Mesendoderm (in vitro differentiated cells): Measurements from ENCODE around the gene BACH2.

Experiments used
- DNase-seq: peaks from one replicate; pipeline ENCODE4 v3.0.0; 2013
- H2AK5ac ChIP-seq: 2 replicates; pipeline ENCODE4 v1.6.1; 2013; ENCODE audit warnings: low read length, inconsistent platforms
- H2BK120ac ChIP-seq: 2 replicates; pipeline ENCODE4 v1.6.1; 2013; ENCODE audit warnings: low read depth, mild to moderate bottlenecking, low read length, moderate library complexity, mixed read lengths
- H2BK15ac ChIP-seq: replicated peaks from 2 replicates; pipeline ENCODE4 v1.6.1; 2013; ENCODE audit warnings: low read depth, mild to moderate bottlenecking, moderate library complexity
- H2BK5ac ChIP-seq: 2 replicates; pipeline ENCODE4 v1.6.1; 2013; ENCODE audit warnings: low read length, inconsistent platforms
- H3K18ac ChIP-seq: 2 replicates; pipeline ENCODE4 v1.6.1; 2013; ENCODE audit warnings: mild to moderate bottlenecking, low read length, mixed read lengths
- H3K23ac ChIP-seq: one replicate; pipeline ENCODE4 v1.6.1; 2013; ENCODE audit warnings: low read length
- H3K27ac ChIP-seq: 2 replicates; pipeline ENCODE4 v1.5.1; 2013; ENCODE audit warnings: low read depth, mild to moderate bottlenecking, inconsistent platforms, low read length, moderate library complexity
- H3K27me3 ChIP-seq: 2 replicates; pipeline ENCODE4 v1.6.1; 2013; ENCODE audit warnings: low read length, control low read depth, mild to moderate bottlenecking, inconsistent platforms; ENCODE audit not compliant: insufficient read depth, poor library complexity
- H3K36me3 ChIP-seq: 2 replicates; pipeline ENCODE4 v1.6.1; 2013; ENCODE audit warnings: low read length, inconsistent platforms; ENCODE audit not compliant: control insufficient read depth, insufficient read depth
- H3K4ac ChIP-seq: one replicate; pipeline ENCODE4 v1.6.1; 2013; ENCODE audit warnings: low read depth, mild to moderate bottlenecking, low read length, moderate library complexity
- H3K4me1 ChIP-seq: 2 replicates; pipeline ENCODE4 v1.6.1; 2013; ENCODE audit warnings: low read depth, low read length, inconsistent platforms; ENCODE audit not compliant: control insufficient read depth
- H3K4me2 ChIP-seq: 2 replicates; pipeline ENCODE4 v1.6.1; 2013; ENCODE audit warnings: low read length
- H3K4me3 ChIP-seq: 2 replicates; pipeline ENCODE4 v1.5.1; 2013; ENCODE audit warnings: mild to moderate bottlenecking, low read length
- H3K56ac ChIP-seq: one replicate; pipeline ENCODE4 v1.6.1; 2013; ENCODE audit warnings: low read length
- H3K79me1 ChIP-seq: 2 replicates; pipeline ENCODE4 v1.6.1; 2013; ENCODE audit warnings: low read length, inconsistent platforms
- H3K79me2 ChIP-seq: 2 replicates; pipeline ENCODE4 v1.6.1; 2013; ENCODE audit warnings: mild to moderate bottlenecking, low read length; ENCODE audit not compliant: control insufficient read depth, insufficient read depth
- H3K9ac ChIP-seq: 2 replicates; pipeline ENCODE4 v1.6.1; 2013; ENCODE audit warnings: low read length, inconsistent platforms
- H4K5ac ChIP-seq: one replicate; pipeline ENCODE4 v1.6.1; 2013; ENCODE audit warnings: low read length
- H4K8ac ChIP-seq: one replicate; pipeline ENCODE4 v1.6.1; 2013; ENCODE audit warnings: low read depth, mild to moderate bottlenecking, control low read depth, low read length, moderate library complexity
- whole genome bisulfite sequencing: extraction: QIAGEN DNeasy Blood & Tissue Kit; methylation state at CpG from one replicate; pipeline ENCODE4 v1.1.7; 2013; ENCODE audit warnings: low lambda C conversion rate, missing lambda C conversion rate; ENCODE audit not compliant: insufficient coverage; ENCODE audit errors: extremely low coverage; 5-methylcytosine and 5-hydroxymethylcytosine counted together

Gene BACH2

DNA sequence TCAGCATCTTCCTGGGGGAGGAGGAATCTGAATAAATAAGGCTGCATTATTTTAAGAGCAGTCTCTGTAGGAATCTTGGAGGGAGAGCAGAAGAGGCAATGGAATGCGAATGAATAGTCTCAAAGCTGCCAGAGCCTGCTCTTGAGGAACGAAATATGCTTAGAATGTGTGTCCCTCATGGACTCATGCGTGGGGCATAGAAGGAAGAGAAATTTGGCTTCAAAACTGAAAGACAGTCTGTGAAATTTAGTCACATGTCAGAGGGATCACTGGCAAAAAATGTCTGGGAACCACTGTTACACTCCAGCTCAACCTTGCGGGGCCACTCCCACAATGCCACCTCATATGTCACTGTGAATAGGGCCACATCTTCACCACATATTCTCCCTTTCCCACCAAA is 306.9 kb downstream of the BACH2 start:
- H3K36me3 ChIP-seq = no peaks in the 10 kb centered on the region
- H3K4me3 ChIP-seq = no peak overlapping the region
- peak; percentile 16 for DNase-seq
- no peaks in the 10 kb centered on the region for H3K79me2 ChIP-seq
- no peak overlapping the region for H3K18ac ChIP-seq
- H4K8ac ChIP-seq = no peak overlapping the region
- H4K5ac ChIP-seq = no peak overlapping the region
- no peak overlapping the region for H3K27ac ChIP-seq
- H3K27me3 ChIP-seq = no peaks in the 10 kb centered on the region
- H2AK5ac ChIP-seq = no peak overlapping the region
- no peak overlapping the region for H2BK120ac ChIP-seq
- H2BK15ac ChIP-seq = no peak overlapping the region
- no CpG with 5 or more reads among the region's 4 CpGs for WGBS
- no peaks in the 10 kb centered on the region for H3K4me1 ChIP-seq
- no peak overlapping the region for H3K4me2 ChIP-seq
- H2BK5ac ChIP-seq = no peak overlapping the region
- H3K79me1 ChIP-seq = no peaks in the 10 kb centered on the region
- no peak overlapping the region for H3K23ac ChIP-seq
- H3K9ac ChIP-seq = no peak overlapping the region
- H3K4ac ChIP-seq = no peak overlapping the region
- no peak overlapping the region for H3K56ac ChIP-seq

DNA sequence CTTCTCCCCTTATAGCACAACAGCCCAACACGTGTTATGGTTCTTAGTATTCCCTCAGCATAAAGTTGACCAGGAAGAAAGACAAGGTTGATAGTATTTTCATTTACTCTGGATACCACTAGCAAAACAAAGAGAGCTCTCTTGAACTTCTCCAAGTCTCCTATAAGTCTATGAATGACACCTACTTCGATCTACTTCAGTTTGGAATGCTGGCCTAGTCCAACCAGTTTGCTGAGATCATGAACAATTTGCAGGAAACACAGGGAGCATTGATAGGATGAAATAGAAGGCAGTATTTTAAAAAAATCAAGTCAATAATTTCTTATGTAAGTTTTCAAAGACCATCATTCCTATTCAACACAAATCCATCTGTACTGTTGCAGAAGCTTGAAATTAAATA is 308.8 kb downstream of the BACH2 start:
- H3K9ac ChIP-seq = no peak overlapping the region
- no peak overlapping the region for H3K4me2 ChIP-seq
- H3K79me1 ChIP-seq = no peaks in the 10 kb centered on the region
- no peak overlapping the region for H4K5ac ChIP-seq
- H2AK5ac ChIP-seq = no peak overlapping the region
- WGBS = no CpG with 5 or more reads among the region's 2 CpGs
- no peaks in the 10 kb centered on the region for H3K27me3 ChIP-seq
- H3K56ac ChIP-seq = no peak overlapping the region
- H3K4ac ChIP-seq = no peak overlapping the region
- no peak overlapping the region for H3K23ac ChIP-seq
- no peaks in the 10 kb centered on the region for H3K4me1 ChIP-seq
- H2BK15ac ChIP-seq = no peak overlapping the region
- no peak overlapping the region for H3K27ac ChIP-seq
- H2BK5ac ChIP-seq = no peak overlapping the region
- H4K8ac ChIP-seq = no peak overlapping the region
- no peak overlapping the region for H3K18ac ChIP-seq
- H2BK120ac ChIP-seq = no peak overlapping the region
- no peaks in the 10 kb centered on the region for H3K79me2 ChIP-seq
- H3K4me3 ChIP-seq = no peak overlapping the region
- H3K36me3 ChIP-seq = no peaks in the 10 kb centered on the region
- no peak for DNase-seq

DNA sequence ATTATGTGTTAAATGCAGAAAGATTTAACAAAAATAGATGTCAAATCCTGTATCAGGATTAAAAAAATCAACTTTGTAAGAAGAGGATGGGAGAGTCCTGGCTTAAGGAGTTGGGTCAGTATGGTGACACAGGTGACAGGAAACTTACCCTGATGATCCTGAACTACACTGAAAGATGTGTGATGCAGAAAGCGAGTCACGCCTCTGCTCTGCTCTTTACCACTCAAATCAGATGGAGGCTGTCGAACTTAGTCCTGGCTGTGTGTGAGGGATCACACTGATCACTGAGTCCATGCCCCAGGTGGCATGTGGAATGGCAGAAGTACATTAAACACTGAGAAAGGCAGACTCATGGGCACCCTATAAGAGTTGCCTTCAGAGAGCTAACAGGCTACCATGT is 309.5 kb downstream of the BACH2 start:
- Histone ChIP-seq H2BK5ac (no peak overlapping the region), H3K56ac (no peak overlapping the region), H3K27ac (no peak overlapping the region), H2BK120ac (no peak overlapping the region), H3K79me2 (no peaks in the 10 kb centered on the region), H3K79me1 (no peaks in the 10 kb centered on the region), H3K4me3 (no peak overlapping the region), H3K18ac (no peak overlapping the region), H2AK5ac (no peak overlapping the region), H3K9ac (no peak overlapping the region), H3K4me2 (no peak overlapping the region), H3K27me3 (no peaks in the 10 kb centered on the region), H3K4ac (no peak overlapping the region), H2BK15ac (no peak overlapping the region), H4K5ac (no peak overlapping the region), H4K8ac (no peak overlapping the region), H3K36me3 (no peaks in the 10 kb centered on the region), H3K4me1 (no peaks in the 10 kb centered on the region), H3K23ac (no peak overlapping the region)
- DNase-seq = no peak
- no CpG with 5 or more reads among the region's 3 CpGs for WGBS

DNA sequence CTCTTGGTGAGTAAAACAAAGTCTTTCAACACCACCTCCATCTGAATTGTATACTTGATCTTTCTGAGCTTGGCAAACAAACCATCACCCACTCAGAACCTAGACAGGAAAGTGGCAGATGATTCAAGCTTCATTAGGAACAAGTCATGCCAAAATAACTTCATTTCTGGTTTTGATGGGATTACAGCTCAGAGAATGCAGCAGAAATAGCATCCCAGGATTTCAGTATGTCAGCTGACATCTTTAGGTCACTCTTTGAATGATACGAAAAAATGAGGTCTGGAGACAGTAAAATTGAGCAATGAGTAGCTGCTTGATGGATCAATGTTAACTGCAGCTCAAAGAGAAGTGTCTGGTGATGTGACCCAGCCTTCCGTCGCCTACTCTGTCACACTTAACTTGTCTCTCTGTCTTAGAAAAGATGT is 310.0 kb downstream of the BACH2 start:
- no peaks in the 10 kb centered on the region for H3K36me3 ChIP-seq
- H2BK15ac ChIP-seq = no peak overlapping the region
- H3K79me1 ChIP-seq = no peaks in the 10 kb centered on the region
- no peak overlapping the region for H3K56ac ChIP-seq
- no peak overlapping the region for H2BK120ac ChIP-seq
- H3K4me1 ChIP-seq = no peaks in the 10 kb centered on the region
- H3K4me3 ChIP-seq = no peak overlapping the region
- no peak overlapping the region for H3K4ac ChIP-seq
- no peak overlapping the region for H3K27ac ChIP-seq
- H3K9ac ChIP-seq = no peak overlapping the region
- no peak overlapping the region for H2BK5ac ChIP-seq
- H3K18ac ChIP-seq = no peak overlapping the region
- DNase-seq = no peak
- no CpG with 5 or more reads among the region's 3 CpGs for WGBS
- no peak overlapping the region for H4K8ac ChIP-seq
- H4K5ac ChIP-seq = no peak overlapping the region
- no peak overlapping the region for H2AK5ac ChIP-seq
- H3K23ac ChIP-seq = no peak overlapping the region
- no peaks in the 10 kb centered on the region for H3K79me2 ChIP-seq
- H3K27me3 ChIP-seq = no peaks in the 10 kb centered on the region
- H3K4me2 ChIP-seq = no peak overlapping the region

DNA sequence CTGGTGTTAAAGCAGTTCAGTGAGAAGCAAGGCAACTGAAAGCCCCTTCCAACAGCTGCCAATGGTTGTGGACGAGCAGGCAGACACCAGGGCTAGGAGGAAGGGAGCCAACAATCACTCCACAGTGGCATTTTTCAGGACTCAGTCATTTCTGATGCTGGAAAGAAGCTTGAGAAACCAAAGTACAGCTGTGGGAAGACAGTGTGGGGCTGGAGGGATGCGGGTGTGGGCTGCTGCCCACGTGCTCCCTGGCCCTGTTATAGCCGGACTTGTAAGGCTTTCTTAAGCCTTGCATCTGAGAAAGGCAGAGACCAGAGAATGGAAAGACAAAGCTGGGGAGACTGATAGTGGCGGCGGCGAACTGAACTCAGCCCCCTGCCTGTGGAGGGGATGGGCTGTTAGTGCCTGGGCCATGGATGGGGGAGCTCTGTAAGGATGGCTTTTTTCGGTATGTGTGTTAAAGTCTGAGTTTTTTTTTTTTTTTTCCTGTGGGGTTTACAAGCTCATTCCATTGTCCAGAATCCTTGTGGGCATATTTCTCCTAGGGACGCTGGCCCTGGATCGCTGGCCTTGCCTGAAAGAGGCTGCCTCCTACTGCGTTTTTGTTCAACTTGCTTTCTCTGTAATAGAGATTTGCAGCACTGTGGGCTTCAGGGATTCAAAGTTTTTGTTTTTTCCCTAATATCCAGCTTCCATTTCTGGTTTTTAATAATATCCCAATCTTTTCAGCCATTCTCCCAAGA is 310.7 kb downstream of the BACH2 start:
- Histone ChIP-seq H2AK5ac (no peak overlapping the region), H3K18ac (no peak overlapping the region), H3K23ac (no peak overlapping the region), H2BK15ac (no peak overlapping the region), H3K4ac (no peak overlapping the region), H3K56ac (no peak overlapping the region), H4K5ac (no peak overlapping the region), H3K36me3 (no peaks in the 10 kb centered on the region), H3K9ac (no peak overlapping the region), H2BK120ac (no peak overlapping the region), H2BK5ac (no peak overlapping the region), H3K27ac (no peak overlapping the region), H3K27me3 (no peaks in the 10 kb centered on the region), H3K4me3 (no peak overlapping the region), H4K8ac (no peak overlapping the region), H3K79me2 (no peaks in the 10 kb centered on the region), H3K4me1 (no peaks in the 10 kb centered on the region), H3K4me2 (no peak overlapping the region), H3K79me1 (no peaks in the 10 kb centered on the region)
- no CpG with 5 or more reads among the region's 11 CpGs for WGBS
- DNase-seq = no peak
